Stromal cell of bone marrow (primary cell): Measurements from ENCODE around the gene MED6.

Source experiments
- DNase-seq: peaks from one replicate; pipeline ENCODE4 v3.0.0-alpha.2; 2012; ENCODE audit warnings: low read depth

Gene MED6

DNA sequence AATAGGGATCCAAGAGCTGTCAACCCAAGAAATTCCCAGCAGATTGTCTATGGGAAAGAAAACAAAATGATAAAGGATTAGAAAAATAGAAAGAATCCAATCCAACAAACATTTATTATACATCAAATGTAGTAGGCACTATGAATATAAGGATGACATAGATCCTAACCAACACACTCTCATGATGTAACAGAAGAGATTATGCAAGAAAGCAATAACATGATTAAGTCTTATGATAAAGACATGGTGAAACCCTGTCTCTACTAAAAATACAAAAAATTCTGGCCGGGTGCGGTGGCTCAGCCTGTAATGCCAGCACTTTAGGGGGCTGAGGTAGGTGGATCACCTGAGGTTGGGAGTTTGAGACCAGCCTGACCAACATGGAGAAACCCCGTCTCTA is 2.7 kb downstream of the MED6 start:
- DNase-seq: no peak

DNA sequence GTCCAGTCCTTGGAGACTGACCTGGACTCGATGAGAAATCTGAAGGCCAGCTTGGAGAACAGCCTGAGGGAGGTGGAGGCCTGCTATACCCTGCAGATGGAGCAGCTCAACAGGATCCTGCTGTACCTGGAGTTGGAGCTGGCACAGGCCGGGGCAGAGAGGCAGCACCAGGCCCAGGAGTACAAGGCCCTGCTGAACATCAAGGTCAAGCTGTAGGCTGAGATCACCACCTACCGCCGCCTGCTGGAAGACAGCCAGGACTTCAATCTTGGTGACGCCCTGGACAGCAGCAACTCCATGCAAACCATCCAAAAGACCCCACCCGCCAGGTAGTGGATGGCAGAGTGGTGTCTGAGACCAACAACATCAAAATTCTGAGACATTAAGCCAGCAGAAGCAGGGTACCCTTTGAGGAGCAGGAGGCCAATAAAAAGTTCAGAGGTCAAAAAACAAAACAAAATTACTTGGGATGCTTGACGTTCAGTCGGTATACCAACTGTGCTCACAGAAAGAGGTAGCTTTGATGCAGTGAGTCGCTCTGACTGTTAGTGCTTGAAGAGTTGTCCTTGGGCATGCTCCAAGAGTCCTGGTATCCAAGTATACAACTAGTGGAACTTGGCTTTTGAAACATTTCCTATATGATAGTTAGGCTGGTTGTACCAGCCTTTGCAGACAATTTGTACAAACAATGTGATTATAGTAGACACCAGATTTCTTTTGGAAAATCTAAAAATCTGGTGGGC is 4.8 kb downstream of the MED6 start:
- DNase-seq: peak; percentile 9

DNA sequence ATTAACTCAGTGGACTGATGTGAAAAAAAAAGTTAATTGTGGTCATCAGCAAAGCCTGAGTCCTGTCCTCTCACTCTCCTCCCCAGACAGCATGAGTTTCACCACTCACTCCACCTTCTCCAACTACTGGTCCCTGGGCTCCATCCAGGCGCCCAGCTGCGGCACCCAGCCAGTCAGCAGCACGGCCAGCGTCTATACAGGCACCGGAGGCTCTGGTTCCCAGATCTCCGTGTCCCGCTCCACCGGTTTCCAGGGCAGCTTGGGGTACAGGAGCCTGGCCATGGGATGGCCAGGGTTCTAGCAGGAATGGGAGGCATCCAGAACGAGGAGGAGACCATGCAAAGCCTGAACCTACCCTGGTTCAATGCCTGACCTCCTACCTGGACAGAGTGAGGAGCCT is 6.0 kb downstream of the MED6 start:
- DNase-seq: no peak

DNA sequence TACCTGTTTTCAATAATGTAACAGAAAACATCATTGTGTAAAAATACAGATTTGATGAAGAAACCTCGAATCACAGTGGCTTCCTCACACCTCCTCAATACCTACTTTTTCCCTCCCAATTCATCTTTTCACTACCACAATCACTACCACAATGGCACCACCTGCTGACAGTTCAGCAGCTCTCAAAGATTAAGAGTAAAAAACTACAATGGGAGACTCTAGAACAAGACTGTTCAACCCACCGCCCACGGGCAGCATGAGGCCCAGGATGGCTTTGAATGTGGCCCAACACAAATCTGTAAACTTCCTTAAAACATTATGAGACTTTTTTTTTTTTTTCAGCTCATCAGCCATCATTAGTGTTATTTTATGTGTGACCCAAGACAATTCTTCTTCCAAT is 15.2 kb downstream of the MED6 start:
- no peak for DNase-seq

DNA sequence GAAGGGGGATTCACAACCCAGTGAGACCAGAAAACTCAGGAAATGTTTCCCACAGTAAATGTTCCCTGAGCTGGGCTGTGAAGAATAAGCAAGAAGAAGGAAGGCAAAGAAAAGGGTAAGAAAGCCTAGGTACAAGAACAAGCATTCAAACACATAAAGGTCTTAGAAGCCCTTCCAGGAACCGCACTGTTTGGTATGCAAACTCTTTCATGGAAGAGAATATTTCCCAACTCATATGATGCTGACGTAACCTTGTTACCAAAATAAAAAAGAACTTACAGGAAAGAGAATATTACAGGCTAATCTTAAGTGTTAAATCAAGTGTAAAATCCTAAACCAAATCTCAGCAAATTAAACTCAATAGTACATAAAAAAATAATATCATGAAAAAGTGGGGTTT is 23.6 kb downstream of the MED6 start:
- no peak for DNase-seq

DNA sequence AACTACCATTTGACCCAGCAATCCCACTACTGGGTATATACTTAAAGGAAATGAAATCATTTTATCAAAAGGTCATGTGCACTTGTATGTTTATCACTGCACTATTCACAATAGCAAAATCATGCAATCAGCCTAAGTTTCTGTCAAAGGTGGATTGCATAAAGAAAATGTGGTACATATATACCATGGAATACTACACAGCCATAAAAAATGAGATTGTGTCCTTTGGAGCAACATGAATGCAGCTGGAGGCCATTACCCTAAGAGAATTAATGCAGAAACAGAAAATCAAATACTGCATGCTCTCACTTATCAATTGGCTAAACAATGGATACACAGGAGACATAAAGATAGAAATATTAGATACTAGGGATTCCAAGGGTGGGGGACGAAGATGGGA is 27.4 kb downstream of the MED6 start:
- DNase-seq: no peak

DNA sequence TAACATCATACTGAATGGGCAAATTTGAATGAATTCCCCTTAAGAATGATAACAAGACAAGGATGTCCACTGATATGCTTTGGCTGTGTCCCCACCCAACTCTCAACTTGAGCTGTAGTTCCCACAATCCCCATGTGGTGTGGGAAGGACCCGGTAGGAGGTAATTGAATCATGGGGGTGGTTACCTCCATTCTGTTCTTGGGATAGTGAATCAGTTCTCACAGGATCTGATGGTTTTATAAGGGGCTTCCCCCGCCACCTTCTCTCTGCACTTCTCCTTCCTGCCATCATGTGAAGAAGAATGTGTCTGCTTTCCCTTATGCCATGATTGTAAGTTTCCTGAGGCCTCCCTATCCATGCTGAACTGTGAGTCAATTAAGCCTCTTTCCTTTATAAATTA is 29.3 kb downstream of the MED6 start:
- DNase-seq: no peak

DNA sequence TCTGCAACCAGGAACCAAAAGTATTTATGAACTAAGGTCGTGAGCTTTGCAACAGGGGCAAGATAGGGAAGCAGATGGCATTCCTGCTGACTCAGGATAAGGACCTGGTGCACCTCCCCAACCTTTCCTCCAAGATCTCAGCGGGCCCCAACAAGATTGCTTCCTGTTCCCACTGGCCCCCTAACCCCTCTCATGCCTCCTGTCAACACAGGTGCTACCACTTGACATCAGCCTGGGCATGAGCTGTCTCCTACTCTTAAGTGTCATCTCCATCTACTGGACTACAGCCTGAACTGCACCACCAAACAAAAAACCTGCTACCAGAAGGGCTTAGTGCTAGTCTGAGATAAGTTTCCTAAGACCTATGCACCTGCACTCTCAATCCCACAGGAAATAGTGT is 32.7 kb downstream of the MED6 start:
- peak; percentile 2 for DNase-seq

DNA sequence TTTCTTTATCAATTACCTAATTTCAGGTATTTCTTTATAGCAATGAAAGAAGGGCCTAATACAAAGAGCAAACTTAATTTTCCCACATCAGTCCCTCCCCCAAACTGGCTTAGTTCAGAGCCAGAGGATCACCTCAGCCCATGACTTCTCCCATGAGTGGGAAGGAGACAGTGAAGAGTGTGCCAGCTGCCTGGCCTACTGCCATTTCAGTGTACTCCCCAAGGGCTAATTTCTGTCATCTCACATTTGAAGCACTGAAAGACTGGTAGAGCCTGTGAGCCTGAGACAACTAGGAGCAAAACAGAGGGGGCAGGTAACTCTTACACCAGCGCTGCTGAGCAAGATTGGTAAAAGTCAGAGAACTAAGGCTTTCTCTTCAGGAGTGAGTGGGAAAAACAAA is 36.6 kb downstream of the MED6 start:
- DNase-seq: no peak

DNA sequence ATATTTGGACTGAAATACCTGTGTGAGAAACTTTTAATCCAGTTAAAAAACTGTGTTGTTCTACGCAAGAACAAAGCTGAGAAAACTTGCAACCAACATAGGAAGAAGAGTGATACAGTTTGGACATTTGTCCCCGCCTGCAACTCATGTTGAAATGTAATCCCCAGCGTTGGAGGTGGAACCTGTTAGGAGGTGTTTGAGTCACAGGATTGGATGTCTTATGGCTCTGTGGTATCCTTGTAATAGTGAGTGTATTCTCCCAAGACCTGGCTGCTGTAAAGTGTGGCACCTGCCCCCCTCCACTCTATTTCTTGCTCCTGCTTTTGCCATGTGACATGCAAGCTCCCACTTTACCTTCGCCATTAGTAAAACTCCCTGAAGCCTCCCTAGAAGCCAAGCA is 37.0 kb downstream of the MED6 start:
- DNase-seq: no peak

DNA sequence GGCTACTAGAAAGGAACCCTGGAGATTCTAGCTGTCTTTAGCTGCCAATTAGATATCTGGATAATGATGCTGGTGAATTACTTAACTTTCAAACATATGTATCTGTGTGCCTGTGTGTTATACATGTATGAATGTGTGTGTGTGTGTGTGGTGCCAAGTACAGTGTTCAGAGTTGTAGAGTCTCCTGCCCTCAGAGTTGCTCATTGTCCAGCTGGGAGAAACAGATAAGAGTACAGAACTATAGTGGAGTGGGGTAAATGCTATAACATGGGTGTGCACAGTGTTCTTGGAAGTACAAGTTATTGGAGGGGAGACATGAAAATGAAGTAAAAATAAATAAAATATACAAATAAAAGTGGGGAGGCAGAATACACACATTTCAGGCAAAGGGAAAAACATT is 42.1 kb downstream of the MED6 start:
- no peak for DNase-seq

DNA sequence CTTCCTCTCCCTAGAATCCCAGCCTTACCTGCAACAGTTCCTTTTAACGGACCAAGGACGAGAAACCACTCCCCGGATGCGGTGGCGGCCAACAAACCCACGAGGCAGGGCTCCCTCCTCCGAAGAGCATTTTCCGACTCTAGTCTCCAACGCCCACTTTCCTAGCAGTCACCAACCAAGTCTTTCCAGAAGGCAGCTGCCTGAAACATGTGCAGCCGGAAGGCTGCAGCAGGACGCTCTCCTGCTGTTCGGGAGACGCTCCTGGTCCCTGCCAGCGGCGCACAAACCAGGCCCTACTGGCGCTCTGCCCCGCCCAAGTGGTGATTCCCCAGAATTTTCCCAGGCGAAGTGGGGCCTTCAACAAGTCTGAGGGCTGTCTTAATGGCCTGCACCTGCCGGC is 44.6 kb downstream of the MED6 start:
- DNase-seq: peak; percentile 9

DNA sequence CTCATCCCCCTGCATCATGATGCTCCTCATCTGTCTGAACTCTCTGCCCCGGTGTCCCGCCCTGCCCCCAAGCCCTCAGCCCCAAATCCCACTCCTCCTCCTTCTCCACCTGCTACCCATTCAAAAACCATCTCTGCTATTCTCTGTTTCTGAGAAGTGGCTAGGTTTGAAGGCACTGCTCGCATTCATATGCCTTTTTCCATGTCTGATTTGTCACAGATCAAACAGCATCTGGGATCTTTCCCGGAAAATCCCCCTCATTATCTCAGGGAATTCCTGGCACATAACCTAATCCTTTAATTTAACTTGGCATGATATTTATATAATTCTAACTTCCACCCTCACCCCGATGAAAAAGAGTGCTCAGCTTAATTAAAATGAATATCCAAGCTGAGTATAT is 62.4 kb downstream of the MED6 start:
- DNase-seq: no peak

DNA sequence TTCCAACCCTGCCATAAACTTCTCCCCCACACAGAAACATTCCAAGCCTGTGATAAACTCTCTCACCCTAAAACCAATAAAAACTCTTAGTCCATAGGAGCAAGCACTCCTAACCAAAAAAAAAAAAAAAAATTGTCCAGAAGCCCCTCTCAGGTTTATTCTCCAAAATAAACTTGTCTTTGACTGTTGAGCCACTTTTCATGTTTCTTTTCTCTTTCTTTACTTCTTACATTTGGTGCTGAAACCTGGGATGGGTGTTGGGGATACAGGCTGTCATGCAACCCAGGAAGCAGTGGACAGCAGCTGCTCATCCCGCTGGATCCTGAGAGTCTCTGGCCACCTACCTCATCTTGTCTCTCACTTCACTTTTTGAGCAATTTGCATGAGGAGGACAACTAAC is 63.6 kb downstream of the MED6 start:
- DNase-seq: no peak

DNA sequence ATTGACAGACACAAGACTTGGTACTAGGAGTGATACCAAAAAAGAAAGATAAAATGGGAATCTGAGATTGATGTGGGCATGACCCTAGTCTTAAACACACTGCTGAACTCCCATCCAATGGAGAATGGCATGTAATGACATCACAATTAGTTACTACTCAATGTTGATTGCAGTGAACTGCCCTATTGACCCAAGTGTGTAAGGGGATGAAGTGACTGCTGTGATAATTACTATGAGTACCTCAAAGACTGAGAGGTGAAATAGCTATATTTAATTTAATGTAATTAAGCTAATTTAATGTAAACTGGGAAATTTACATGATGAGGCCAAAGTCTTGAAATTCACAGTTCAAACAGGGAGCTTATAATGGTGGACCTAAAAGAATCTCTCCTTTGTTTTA is 65.6 kb downstream of the MED6 start, which contains the start of gene ADAM20:
ADAM20 (minus strand) TSS at position 101 of the 400 bp plus-strand sequence. CDS start 10,247 bp downstream, outside the sequence.
- no peak for DNase-seq
